GM19438 (cell line): ENCODE data around the gene PDPK1.
"Not testable (repeated sequence)": the region's sequence is repeated elsewhere in the genome, so short reads cannot be mapped to it uniquely, and the experiment has no call there.

ENCODE experiments used
- ATAC-seq: cut with Tn5 transposase; IDR thresholded peaks from one replicate; pipeline ENCODE4 v1.9.1; 2021; ENCODE audit warnings: low read depth; ENCODE audit not compliant: unreplicated experiment

Gene PDPK1

GRCh38 chr16:2539192-2539844 is 1.5 kb downstream of the PDPK1 start:
- ATAC-seq = not testable (repeated sequence)

- ATAC-seq = not testable (repeated sequence)
These were observed 2.1 kb downstream of the PDPK1 start for GRCh38 chr16:2539845-2540458.

- not testable (repeated sequence) for ATAC-seq
These were observed 3.1 kb downstream of the PDPK1 start for GRCh38 chr16:2540912-2541311.

DNA sequence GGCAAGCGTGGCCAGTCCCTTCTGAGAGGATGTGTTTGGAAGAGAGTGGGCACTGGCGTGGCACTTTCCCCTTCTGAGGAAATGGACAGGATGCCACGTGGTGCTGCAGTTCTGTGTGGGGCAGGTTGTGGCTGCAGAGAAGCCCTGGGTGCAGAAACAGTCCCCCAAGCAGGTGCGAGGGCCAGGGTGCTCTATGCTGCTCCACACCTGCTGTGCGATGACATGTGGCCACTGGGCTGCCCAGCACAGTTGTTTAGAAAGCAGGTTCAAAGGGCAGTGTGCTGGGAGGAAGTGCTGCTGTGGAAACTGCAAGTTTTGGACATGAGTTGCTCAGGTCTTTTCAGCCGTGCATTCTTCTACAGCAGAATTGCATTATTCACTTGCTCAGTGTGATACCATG is 3.6 kb downstream of the PDPK1 start:
- not testable (repeated sequence) for ATAC-seq

- ATAC-seq = not testable (repeated sequence)
These were observed 6.0 kb downstream of the PDPK1 start for GRCh38 chr16:2543771-2544170.

GRCh38 chr16:2550283-2550878 is 12.6 kb downstream of the PDPK1 start:
- not testable (repeated sequence) for ATAC-seq

DNA sequence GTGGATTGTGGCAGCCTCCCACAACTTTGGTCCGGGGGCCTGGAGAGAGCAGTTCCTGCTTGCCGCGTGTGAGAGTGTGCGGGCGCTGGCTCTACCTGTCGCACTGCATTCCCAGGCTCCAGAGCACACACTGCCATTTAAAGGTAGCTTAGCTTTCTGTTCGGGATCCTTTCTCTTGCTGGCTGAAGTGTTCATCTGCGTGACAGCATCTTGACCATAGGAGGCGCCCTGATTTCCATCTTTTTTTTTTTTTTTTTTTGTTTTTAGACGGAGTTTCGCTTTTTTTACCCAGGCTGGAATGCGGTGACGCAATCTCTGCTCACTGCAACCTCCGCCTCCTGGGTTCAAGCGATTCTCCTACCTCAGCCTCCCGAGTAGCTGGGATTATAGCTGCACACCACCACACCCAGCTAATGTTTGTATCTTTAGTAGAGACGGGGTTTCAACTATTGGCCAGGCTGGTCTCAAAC is 13.6 kb downstream of the PDPK1 start:
- ATAC-seq = not testable (repeated sequence)

GRCh38 chr16:2554709-2555425 is 17.0 kb downstream of the PDPK1 start:
- ATAC-seq = not testable (repeated sequence)

DNA sequence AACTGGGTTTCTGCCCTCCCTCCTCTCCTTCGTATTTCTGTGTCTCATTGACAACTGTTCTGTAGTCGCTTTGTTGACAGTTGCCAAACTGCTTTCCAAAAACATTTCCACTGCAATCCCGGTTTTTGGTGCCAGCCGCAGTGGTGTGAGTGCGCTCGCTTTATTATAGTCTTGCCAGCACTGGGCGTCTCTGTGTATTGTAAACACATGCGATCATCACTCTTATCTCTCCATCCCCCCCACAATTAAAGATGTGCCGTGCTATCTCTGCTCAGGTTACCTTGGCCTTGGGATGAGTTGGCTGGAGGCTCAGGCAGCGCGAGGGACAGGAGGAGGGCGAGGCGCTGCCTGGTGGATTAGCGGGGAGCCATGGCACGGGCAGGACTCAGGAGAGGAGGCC is 19.3 kb downstream of the PDPK1 start:
- ATAC-seq = not testable (repeated sequence)

GRCh38 chr16:2560131-2560797 is 22.4 kb downstream of the PDPK1 start:
- ATAC-seq = peak; percentile 53

GRCh38 chr16:2560798-2561133 is 22.9 kb downstream of the PDPK1 start:
- ATAC-seq = peak; percentile 47

DNA sequence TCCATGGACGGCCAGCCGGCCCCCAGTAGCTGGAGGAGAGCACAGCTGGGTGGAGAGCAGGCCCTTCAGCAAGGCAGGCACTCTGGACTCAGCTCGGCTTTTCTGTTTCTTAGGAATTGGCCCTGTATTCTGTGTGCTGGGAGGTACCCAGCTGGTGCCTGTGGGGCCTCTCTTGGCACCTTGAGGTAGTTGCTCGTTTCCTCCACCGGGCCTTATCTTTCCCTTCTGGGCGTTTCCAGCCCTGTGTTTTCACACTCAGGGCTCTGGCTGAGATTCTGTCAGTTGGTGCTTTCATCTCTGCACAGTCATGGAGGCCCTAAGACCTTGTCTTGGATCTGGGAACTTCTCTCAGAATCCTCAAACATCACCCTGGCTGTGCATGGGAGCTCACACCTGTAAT is 29.7 kb downstream of the PDPK1 start:
- ATAC-seq = not testable (repeated sequence)

- ATAC-seq = not testable (repeated sequence)
These were observed 30.8 kb downstream of the PDPK1 start for GRCh38 chr16:2568573-2568972.

DNA sequence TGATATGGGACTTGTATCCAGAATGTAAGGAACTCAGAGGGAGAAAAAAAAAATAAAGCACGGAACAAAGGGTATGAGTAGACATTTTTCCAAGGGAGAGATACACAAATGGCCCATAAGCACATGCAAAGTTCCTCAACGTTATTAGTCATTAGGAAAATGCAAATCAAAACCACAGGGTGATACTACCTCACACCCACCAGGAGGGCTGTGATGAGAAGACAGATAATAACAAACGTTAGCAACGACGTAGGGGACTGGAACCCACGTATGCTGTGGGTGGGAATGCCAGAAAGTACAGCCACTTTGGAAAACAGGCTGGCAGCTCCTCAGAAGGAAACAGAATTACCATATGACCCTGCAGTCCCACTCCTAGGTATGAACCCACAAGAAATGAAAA is 34.9 kb downstream of the PDPK1 start:
- ATAC-seq = not testable (repeated sequence)

DNA sequence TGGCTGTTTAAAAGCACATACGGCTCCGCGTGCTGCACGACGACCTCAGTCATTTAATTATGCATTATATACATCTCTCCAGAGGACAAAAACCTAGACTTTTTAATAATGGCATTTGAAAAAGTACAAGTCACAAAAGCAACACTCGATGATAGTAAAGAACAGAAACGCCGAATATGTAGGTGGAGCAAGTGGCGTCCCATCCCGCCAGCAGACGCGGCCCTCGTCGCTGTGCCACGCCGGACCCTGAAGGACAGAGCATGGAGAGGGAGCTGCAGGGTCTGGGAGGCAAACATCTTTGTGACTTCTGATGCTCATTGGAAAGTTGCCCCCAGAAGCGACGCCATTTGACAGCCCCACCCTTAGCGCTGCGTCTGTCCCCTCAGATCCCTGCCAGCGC is 38.0 kb downstream of the PDPK1 start:
- ATAC-seq = not testable (repeated sequence)

- not testable (repeated sequence) for ATAC-seq
These were observed 39.2 kb downstream of the PDPK1 start for GRCh38 chr16:2577044-2577443.

GRCh38 chr16:2578905-2579304 is 41.1 kb downstream of the PDPK1 start:
- ATAC-seq = not testable (repeated sequence)

DNA sequence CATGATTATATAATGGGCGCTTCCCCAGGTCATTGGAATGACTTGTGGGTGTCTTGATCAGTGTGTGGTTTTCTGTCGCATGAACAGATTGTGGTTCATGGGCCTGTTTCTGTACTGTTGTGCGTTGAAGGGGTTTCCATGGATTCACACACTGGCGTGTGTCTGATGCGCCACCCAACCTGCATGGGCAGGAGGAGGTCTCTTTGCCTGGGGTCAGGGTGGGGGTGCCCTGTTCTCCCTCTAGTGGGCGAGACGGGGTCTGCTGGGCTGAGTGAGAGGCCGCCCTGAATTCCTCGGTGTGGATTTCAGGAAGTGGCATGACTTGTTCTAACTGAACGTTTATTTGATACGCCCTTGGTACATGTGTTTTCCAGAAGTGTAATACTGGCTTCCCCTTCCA is 42.3 kb downstream of the PDPK1 start:
- not testable (repeated sequence) for ATAC-seq

DNA sequence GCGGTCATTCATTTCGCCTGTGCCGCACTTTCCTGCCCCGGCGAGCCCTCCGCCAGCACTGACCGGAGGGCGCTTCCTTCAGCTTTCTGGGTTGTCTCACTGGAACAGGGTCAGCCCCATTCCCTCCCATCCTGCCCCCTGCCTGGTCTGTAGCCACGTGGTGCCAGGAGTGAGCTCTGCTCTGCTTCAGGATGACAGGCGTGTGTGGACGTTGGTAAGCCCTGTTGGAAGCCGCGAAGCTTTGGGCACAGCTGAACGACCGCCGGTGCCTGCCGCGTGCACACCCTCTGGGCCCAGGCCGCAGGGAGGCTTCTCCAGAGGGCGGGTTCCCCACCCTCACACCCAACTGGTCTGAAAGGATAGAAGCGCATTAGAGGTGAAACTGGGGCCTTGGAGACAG is 43.0 kb downstream of the PDPK1 start:
- not testable (repeated sequence) for ATAC-seq
